Esophagus muscularis mucosa (tissue), 4 donors: ENCODE measurements around the gene IQCC. TPM values are rescaled to one million over a fixed set of nuclear protein-coding genes. Genes with fewer than 3 reads are reported as not detected.

Experiments used
- DNase-seq: peaks from one replicate; pipeline ENCODE4 v3.0.0-alpha.2; 2017; ENCODE audit errors: extremely low spot score
- H3K27ac ChIP-seq, 4 donors: fragments of 200-600 bp; sonication (generic); replicated peaks in 1 of 4; 1 replicate in 3 of 4; 2 replicates in 1 of 4; pipeline ENCODE4 v1.5.1; 2016 to 2019; ENCODE audit warnings: mild to moderate bottlenecking in 1 of 4
- H3K27me3 ChIP-seq, 4 donors: fragments of 200-600 bp; sonication (generic); one replicate each; pipeline versions ENCODE4 v1.5.1 to v1.6.0; 2016 to 2019
- H3K36me3 ChIP-seq, 4 donors: fragments of 200-600 bp; sonication (generic); one replicate each; pipeline ENCODE4 v1.5.1; 2016 to 2019
- H3K4me1 ChIP-seq, 4 donors: fragments of 200-600 bp; sonication (generic); one replicate each; pipeline ENCODE4 v1.5.1; 2016 to 2019
- H3K4me3 ChIP-seq, 4 donors: fragments of 200-600 bp; sonication (generic); 1 replicate in 2 of 4; 2 replicates in 2 of 4; pipeline ENCODE4 v1.5.1; 2016 to 2019; ENCODE audit warnings: mild to moderate bottlenecking in 4 of 4, moderate library complexity in 1 of 4
- H3K9me3 ChIP-seq, 4 donors: fragments of 200-600 bp; sonication (generic); 1 replicate in 3 of 4; 2 replicates in 1 of 4; pipeline ENCODE4 v1.5.1; 2016 to 2019
- EP300 ChIP-seq: sonication (generic); formaldehyde crosslinking; IDR thresholded peaks from one replicate; pipeline ENCODE4 v1.6.1; 2017; ENCODE audit warnings: antibody characterized with exemption
- POLR2A ChIP-seq: fragments of 450-650 bp; IDR thresholded peaks from one replicate; pipeline ENCODE4 v1.6.1; 2017; ENCODE audit warnings: antibody characterized with exemption, moderate library complexity, mild to moderate bottlenecking, low read depth
- POLR2AphosphoS5 ChIP-seq, 2 donors: sonication (generic); formaldehyde crosslinking; IDR thresholded peaks; one replicate each; pipeline ENCODE4 v1.6.1; 2017; ENCODE audit warnings: antibody characterized with exemption in 2 of 2
- WGBS: methylation state at CpG from one replicate; pipeline ENCODE4 v1.1.5; 2018; 5-methylcytosine and 5-hydroxymethylcytosine counted together
- intact Hi-C: fragments of 100-400 bp; cut with DNase I; formaldehyde crosslinking; loops from one replicate; pipeline ENCODE4 v1.15.1; 2023
- total RNA-seq, 4 donors: library from RNA; depleted of rRNA; stranded (reverse); fragments of >200 nt; gene quantifications; one replicate each; pipeline versions ENCODE4 v1.1.0 to v1.2.1, GENCODE V29; 2016
- TF ChIP-seq, protein P1 (sequence below), 3 experiments: fragments of 200-600 bp in 2 of 3; fragments of 450-650 bp in 1 of 3; sonication (generic) in 2 of 3; IDR thresholded peaks; one replicate each; pipeline ENCODE4 v1.5.1; 2017 to 2019; ENCODE audit warnings: antibody characterized with exemption in 3 of 3, mild to moderate bottlenecking in 2 of 3, moderate library complexity in 1 of 3

The IQCC gene
- total RNA-seq, 4 donors from 2014 or later, result 0.66 to 2.1 (median 1.1) TPM

DNA sequence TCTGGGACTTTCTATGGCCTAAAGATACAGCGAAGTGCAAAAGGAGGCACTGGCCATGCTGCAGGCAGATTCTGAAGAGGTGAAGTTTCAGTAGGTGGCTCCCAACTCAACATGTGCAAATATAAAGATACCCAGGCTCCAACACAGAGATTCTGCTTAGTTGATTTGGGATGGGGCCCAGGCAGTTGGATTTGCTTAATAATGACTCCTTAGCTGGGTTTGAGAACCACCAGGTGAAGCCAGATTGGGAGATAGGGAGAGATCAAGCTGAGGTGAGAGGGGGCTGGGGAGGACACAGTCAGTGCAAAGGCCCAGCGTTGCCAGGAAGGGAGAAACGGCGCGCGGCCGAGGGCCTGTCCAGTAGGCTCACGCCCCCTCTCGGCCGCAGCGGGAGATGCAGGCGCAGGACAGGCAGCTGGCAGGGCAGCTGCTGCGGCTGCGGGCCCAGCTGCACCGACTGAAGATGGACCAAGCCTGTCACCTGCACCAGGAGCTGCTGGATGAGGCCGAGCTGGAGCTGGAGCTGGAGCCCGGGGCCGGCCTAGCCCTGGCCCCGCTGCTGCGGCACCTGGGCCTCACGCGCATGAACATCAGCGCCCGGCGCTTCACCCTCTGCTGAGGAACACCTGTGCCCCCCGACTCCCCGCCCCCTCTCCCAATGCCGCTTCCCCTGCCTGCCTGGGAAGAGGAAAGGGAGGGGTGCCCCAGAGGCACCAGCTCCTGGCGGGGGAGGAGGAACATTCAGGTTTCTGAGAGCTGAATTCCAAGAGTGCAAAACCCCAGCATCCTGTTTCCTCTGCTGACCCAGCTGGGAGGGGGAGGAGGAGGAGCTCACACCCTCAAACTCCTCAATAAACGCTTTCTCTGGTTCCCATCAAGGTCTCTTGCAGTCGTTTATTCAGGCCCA lies 42.8 kb downstream of the IQCC start:
- DNase-seq, result no peak
- no peak for TF ChIP-seq EP300
- peak; percentile 39 to 41 for TF ChIP-seq POLR2AphosphoS5 (IDR thresholded peaks at IDR 0.05)
- TF ChIP-seq, protein P1, sequence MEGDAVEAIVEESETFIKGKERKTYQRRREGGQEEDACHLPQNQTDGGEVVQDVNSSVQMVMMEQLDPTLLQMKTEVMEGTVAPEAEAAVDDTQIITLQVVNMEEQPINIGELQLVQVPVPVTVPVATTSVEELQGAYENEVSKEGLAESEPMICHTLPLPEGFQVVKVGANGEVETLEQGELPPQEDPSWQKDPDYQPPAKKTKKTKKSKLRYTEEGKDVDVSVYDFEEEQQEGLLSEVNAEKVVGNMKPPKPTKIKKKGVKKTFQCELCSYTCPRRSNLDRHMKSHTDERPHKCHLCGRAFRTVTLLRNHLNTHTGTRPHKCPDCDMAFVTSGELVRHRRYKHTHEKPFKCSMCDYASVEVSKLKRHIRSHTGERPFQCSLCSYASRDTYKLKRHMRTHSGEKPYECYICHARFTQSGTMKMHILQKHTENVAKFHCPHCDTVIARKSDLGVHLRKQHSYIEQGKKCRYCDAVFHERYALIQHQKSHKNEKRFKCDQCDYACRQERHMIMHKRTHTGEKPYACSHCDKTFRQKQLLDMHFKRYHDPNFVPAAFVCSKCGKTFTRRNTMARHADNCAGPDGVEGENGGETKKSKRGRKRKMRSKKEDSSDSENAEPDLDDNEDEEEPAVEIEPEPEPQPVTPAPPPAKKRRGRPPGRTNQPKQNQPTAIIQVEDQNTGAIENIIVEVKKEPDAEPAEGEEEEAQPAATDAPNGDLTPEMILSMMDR (IDR thresholded peaks at IDR 0.05), result peak; percentile 75 to 92 (median 81)
- TF ChIP-seq POLR2A, result no peak
- Histone ChIP-seq H3K27ac (peak overlapping the region; percentile 48 to 73 (median 62)), H3K9me3 (no peaks in the 10 kb centered on the region), H3K36me3 (no peaks in the 10 kb centered on the region), H3K27me3 (no peaks in the 10 kb centered on the region), H3K4me3 (peak overlapping the region in 3 of 4 donors; percentile 4 to 27 (median 15)), H3K4me1 (peaks cover 41 to 64% (median 63%) of the 10 kb centered on the region in 4 donors)
- intact Hi-C loops, result no loop called here
- WGBS, result 13% methylated on average over 13 of the region's 31 CpGs

DNA sequence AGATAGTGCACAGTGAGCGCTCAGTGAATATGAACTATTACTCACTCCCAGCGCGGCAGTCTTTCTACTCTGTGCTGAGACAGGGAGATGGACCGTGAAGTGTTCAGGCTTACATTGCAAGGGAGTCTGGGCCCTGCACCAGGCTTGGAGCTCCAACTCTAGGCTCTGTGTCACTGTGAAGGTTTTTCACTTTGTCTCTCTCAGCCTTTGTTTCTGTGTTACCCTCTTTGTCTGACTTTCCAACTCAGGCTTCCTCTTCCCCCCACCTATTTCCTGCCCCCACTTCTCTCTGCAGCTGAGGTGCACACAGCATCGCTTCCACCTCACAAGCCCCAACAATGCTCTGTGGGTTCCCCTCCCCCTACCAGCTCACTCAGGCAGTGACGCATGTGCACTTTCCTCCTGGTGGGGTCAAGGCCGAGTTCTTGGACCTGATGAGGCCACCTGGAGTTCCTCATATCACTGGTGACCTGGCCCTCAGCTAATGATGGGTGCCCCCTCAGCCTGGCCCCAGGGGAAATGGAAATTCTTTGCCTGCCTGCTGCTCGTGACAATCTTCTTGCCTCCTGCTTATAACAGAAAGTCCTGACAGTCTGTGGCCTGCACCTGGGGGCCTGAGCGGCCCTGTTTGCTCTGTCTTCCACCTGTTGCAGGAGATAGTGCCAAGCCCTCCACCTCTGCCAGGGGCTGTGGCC lies 44.5 kb downstream of the IQCC start:
- no peaks in the 10 kb centered on the region for H3K36me3 ChIP-seq
- H3K4me3 ChIP-seq, result no peak overlapping the region
- peak overlapping the region; percentile 45 to 73 (median 67) for H3K27ac ChIP-seq
- DNase-seq, result no peak
- H3K27me3 ChIP-seq, result no peaks in the 10 kb centered on the region
- intact Hi-C loops, result no loop called here
- peak; percentile 57 to 77 for TF ChIP-seq POLR2AphosphoS5 (IDR thresholded peaks at IDR 0.05)
- TF ChIP-seq, protein P1 (IDR thresholded peaks at IDR 0.05), result no peak
- no peak for TF ChIP-seq POLR2A
- H3K4me1 ChIP-seq, result peaks cover 39 to 66% (median 63%) of the 10 kb centered on the region in 4 donors
- 66% methylated on average over 8 of the region's 9 CpGs for WGBS
- no peaks in the 10 kb centered on the region for H3K9me3 ChIP-seq

DNA sequence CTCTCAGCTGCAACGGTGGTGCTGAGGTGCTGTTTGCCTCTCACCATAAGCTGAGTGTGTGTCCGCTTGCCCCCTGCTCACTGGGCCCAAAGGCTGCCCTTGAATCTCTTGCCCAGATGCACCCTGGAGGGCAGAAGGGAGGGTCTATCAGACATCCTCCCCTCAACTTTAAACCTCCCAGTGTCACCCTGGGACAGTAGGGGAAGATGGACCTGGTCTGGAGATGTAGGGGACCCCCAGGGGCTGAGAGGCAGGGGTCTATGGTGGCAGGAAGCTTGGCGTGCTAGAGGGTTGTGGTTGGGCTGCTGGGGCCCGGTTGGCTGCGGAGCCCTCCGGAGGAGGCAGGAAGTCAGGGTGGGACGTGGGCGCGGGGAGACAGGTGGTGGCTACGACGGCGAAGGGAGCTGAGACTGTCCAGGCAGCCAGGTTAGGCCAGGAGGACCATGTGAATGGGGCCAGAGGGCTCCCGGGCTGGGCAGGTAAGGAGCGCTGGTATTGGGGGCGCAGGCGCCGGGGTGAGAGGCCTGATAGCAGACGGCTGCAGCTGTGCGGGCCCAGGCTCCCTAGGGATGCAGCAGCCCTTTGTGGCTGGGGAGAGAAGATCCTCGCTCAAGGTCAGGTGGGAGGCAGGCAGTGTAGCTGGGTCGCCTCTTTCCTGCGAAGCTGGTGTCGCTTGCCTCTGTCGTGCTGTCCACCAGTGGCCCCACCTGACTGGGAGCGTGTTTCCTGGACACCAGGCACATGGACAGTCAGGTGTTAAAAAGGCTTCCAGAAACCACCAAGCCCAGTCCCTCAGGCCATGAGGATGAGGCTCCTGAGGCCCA lies 45.6 kb downstream of the IQCC start, which contains the start of gene LCK:
TSS of gene LCK (plus strand) at position 373 of the 824 bp plus-strand sequence. CDS start 23,065 bp downstream, outside the sequence.
- no peaks in the 10 kb centered on the region for H3K27me3 ChIP-seq
- H3K4me1 ChIP-seq, result peaks cover 36 to 63% (median 61%) of the 10 kb centered on the region in 4 donors
- WGBS, result 80% methylated on average over 24 of the region's 25 CpGs
- DNase-seq, result no peak
- no peaks in the 10 kb centered on the region for H3K9me3 ChIP-seq
- H3K27ac ChIP-seq, result peak within 1 kb of the TSS; percentile 45 to 72 (median 64)
- H3K4me3 ChIP-seq, result peak within 1 kb of the TSS in 1 of 4 donors; percentile 5
- intact Hi-C loops, result no loop called here
- H3K36me3 ChIP-seq, result no peaks in the 10 kb centered on the region
- TF ChIP-seq, protein P1 (IDR thresholded peaks at IDR 0.05), result no peak
- TF ChIP-seq POLR2A, result no peak
- no peak for TF ChIP-seq POLR2AphosphoS5 (IDR thresholded peaks at IDR 0.05)
- no peak for TF ChIP-seq EP300
